ENCODE results near the gene RPS6KA3. TPM values are rescaled to one million over a fixed set of nuclear protein-coding genes. Genes with fewer than 3 reads are reported as not detected.

Gene RPS6KA3
- total and polyA plus RNA-seq, 9 of the 15 experiments (the other 6 are each of a cell fraction or from before 2014, with no cell fraction given): 10.9 to 61.9 (median 37.4) TPM

- CTCF ChIA-PET (ENCODE audit: low intra/inter-chr PET ratio): interaction anchor here (1.3 kb wide), 1 partner anchor 224 kb away, joined by 3 read pairs; no protein-coding TSS in a partner anchor
- 10% methylated on average over 9 of the region's 9 CpGs for WGBS (ENCODE audit: insufficient coverage, low coverage, missing lambda C conversion rate)
- Histone ChIP-seq H3K4me3 (no peak overlapping the region), H3K27me3 (ENCODE audit: control insufficient read depth in 2 of 2, insufficient read depth in 2 of 2, low read length in 2 of 2) (no peaks in the 10 kb centered on the region), H3K9me1 (ENCODE audit: control insufficient read depth, insufficient read depth, low read length) (no peaks in the 10 kb centered on the region), H3K9ac (ENCODE audit: insufficient read depth in 1 of 2, low read depth in 2 of 2, low read length in 2 of 2) (no peak overlapping the region), H3K4me2 (ENCODE audit: insufficient read depth, low read length) (no peak overlapping the region), H3K9me3 (replicated peaks; ENCODE audit: control insufficient read depth, insufficient read depth, low read depth, low read length) (no peaks in the 10 kb centered on the region), H4K20me1 (replicated peaks; ENCODE audit: control insufficient read depth, insufficient read depth, low read length) (no peaks in the 10 kb centered on the region), H3K4me1 (replicated peaks in 1 of 2; ENCODE audit: control insufficient read depth in 2 of 2, insufficient read depth in 2 of 2, low read length in 2 of 2) (peaks cover 0 to 17% of the 10 kb centered on the region in 2 experiments; a peak in 3 of 5 replicates), H2AFZ (ENCODE audit: low read depth, low read length) (no peak overlapping the region), H3K27ac (ENCODE audit: extremely low read depth, low read depth, low read length) (peak overlapping the region; percentile 44; the same call in 1 of the 3 replicates), H3K36me3 (ENCODE audit: control insufficient read depth, insufficient read depth, low read length) (peaks cover 2% of the 10 kb centered on the region; the same call in 1 of the 3 replicates), H3K79me2 (ENCODE audit: control insufficient read depth, insufficient read depth, low read length) (peaks cover 49% of the 10 kb centered on the region)
- ATAC-seq (peak; percentile 77), FAIRE-seq (peak; percentile 51), DNase-seq (ENCODE audit: extremely low read depth in 1 of 4, low spot score in 3 of 4) (peak; percentile 11 to 54 (median 30))
- BruUV-seq (replicated peaks): no TSS peak
- POLR2A ChIA-PET: interaction anchor here (0.6 kb wide), 1 partner anchor 64 kb away, joined by 4 read pairs; no protein-coding TSS in a partner anchor
- in situ Hi-C loops (cut with MboI): no loop called here
- intact Hi-C loops (cut with micrococcal nuclease): no loop called here
- peak; percentile 41; the same call in 1 of the 2 replicates for TF ChIP-seq HMBOX1 (IDR thresholded peaks at IDR 0.05)
- no peak for TF ChIP-seq SREBF2 (CRISPR knock-in tag; IDR thresholded peaks at IDR 0.05)
- peak in 2 of 3 experiments; percentile 28 to 46; a peak in 3 of 6 replicates for TF ChIP-seq CTCF (IDR thresholded peaks at IDR 0.05 in 2 of 3, conservative IDR thresholded peaks at IDR 0.05 in 1 of 3; ENCODE audit: insufficient read depth in 2 of 3, low read depth in 1 of 3, low read length in 3 of 3)
Measured at GRCh38 chrX:20218836-20219505, 47.7 kb downstream of the RPS6KA3 start.
